HG02840 (cell line): ENCODE measurements around the gene FXYD3.
"Not testable (repeated sequence)": the region's sequence is repeated elsewhere in the genome, so short reads cannot be mapped to it uniquely, and the experiment has no call there.

Source experiments
- ATAC-seq: cut with Tn5 transposase; IDR thresholded peaks from one replicate; pipeline ENCODE4 v1.9.1; 2021; ENCODE audit warnings: mild to moderate bottlenecking, moderate library complexity, moderate number of reproducible peaks; ENCODE audit not compliant: unreplicated experiment, low FRiP score

The FXYD3 gene

GRCh38 chr19:35123573-35123972 is 8.0 kb downstream of the FXYD3 start:
- ATAC-seq, result no peak

GRCh38 chr19:35124098-35125060 is 8.8 kb downstream of the FXYD3 start:
- no peak for ATAC-seq

- no peak for ATAC-seq
Measured at GRCh38 chr19:35125270-35125717, 9.7 kb downstream of the FXYD3 start.

GRCh38 chr19:35125749-35126623 is 10.4 kb downstream of the FXYD3 start:
- ATAC-seq, result no peak

- ATAC-seq, result no peak
Measured at GRCh38 chr19:35126624-35126959, 11.0 kb downstream of the FXYD3 start.

GRCh38 chr19:35127871-35128270 is 12.2 kb downstream of the FXYD3 start:
- ATAC-seq, result no peak

GRCh38 chr19:35128398-35129057 is 12.9 kb downstream of the FXYD3 start:
- ATAC-seq, result no peak

- not testable (repeated sequence) for ATAC-seq
Measured at GRCh38 chr19:35129724-35130274, 14.2 kb downstream of the FXYD3 start.

- no peak for ATAC-seq
Measured at GRCh38 chr19:35130761-35131720, 15.4 kb downstream of the FXYD3 start.

GRCh38 chr19:35132254-35132653 is 16.6 kb downstream of the FXYD3 start:
- no peak for ATAC-seq

GRCh38 chr19:35133826-35134225 is 18.2 kb downstream of the FXYD3 start:
- ATAC-seq, result no peak

- no peak for ATAC-seq
Measured at GRCh38 chr19:35134601-35135242, 19.1 kb downstream of the FXYD3 start, which contains the start of gene LGI4. TSS of gene LGI4 (minus strand) at chr19:35135059. CDS start at chr19:35134680, 379 bp downstream.

GRCh38 chr19:35135389-35135909 is 19.8 kb downstream of the FXYD3 start:
- ATAC-seq, result no peak

- no peak for ATAC-seq
Measured at GRCh38 chr19:35136231-35136630, 20.6 kb downstream of the FXYD3 start.

GRCh38 chr19:35136977-35137702 is 21.5 kb downstream of the FXYD3 start:
- no peak for ATAC-seq

GRCh38 chr19:35138305-35138892 is 22.8 kb downstream of the FXYD3 start, which contains the start of gene FXYD1:
TSS of gene FXYD1 (plus strand) at chr19:35138824. CDS start at chr19:35140080, 1,256 bp downstream.
- ATAC-seq, result no peak

- no peak for ATAC-seq
Measured at GRCh38 chr19:35140207-35140961, 24.8 kb downstream of the FXYD3 start.
